Measurements from ENCODE around the gene ZDHHC24. TPM values are rescaled to one million over a fixed set of nuclear protein-coding genes. Genes with fewer than 3 reads are reported as not detected.
"Not testable (repeated sequence)": the region's sequence is repeated elsewhere in the genome, so short reads cannot be mapped to it uniquely, and the experiment has no call there.

The ZDHHC24 gene
- total and polyA plus RNA-seq, 7 donors = 1.8 to 12.2 (median 6.8) TPM

DNA sequence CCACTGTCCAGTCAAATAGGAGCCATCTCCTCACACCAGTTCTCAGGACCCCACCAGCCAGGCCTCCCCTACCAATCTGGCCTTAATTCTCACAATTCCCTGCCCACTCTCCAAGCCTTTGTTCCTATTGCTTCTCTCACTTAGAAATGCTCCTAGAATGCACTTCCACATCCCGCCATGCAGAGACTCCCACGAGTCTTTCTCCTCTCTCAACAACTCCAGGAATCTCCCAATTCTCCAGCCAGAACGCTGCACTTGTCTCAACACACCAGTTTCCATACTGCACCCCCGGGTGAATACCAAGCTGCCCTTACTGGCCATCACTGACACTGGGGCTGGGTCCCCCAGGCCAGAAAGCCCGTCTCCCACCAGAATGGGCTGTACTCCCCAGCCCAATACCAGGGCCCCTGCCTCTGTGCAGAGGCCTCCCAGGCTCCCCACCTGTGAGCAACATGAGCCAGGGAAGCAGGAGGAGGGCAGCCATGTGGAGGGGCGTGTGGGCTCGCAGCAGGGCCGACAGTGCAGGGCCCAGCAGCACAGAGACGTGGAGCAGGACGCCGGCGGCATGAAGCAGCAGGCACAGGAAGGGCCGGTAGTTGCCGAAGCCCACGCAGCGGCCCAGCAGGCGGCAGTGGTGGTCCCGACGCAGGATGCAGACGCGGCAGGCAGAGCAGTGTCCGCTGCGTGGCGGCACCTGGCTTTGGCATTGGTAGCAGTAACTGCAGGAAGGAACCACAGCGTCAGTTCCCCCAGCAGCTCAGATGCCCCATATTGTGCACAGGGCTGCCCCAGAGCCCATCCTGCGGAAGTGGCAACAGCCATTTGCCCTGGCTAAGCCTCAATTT is 2.4 kb downstream of the ZDHHC24 start:
- no peaks in the 10 kb centered on the region for H3K9me3 ChIP-seq
- H3K36me3 ChIP-seq = peaks cover 0 to 34% (median 9%) of the 10 kb centered on the region in 4 donors
- DNase-seq = no peak
- intact Hi-C loops (cut with DNase I) = no loop called here
- H3K4me1 ChIP-seq = peaks cover 0 to 36% (median 27%) of the 10 kb centered on the region in 4 donors
- H3K4me3 ChIP-seq = no peak overlapping the region
- 35 to 87% methylated on average over 26 of the region's 26 CpGs for WGBS, 2 donors
- no peaks in the 10 kb centered on the region for H3K27me3 ChIP-seq
- TF ChIP-seq POLR2A (IDR thresholded peaks at IDR 0.05) (no peak), EP300 (IDR thresholded peaks at IDR 0.05) (no peak), POLR2AphosphoS5 (IDR thresholded peaks at IDR 0.05) (peak in 1 of 4 donors; percentile 9), CTCF (IDR thresholded peaks at IDR 0.05) (peak in 1 of 4 experiments; percentile 27)
- no peak overlapping the region for H3K27ac ChIP-seq

GRCh38 chr11:66542362-66542761 is 3.5 kb downstream of the ZDHHC24 start:
- H3K36me3 ChIP-seq = peaks cover 0 to 34% (median 9%) of the 10 kb centered on the region in 4 donors
- peaks cover 0 to 36% (median 27%) of the 10 kb centered on the region in 4 donors for H3K4me1 ChIP-seq
- H3K9me3 ChIP-seq = no peaks in the 10 kb centered on the region
- intact Hi-C loops (cut with DNase I) = no loop called here
- no peak for DNase-seq
- no peak overlapping the region for H3K4me3 ChIP-seq
- WGBS, 2 donors = 86 to 89% methylated on average over 10 of the region's 10 CpGs
- TF ChIP-seq CTCF (IDR thresholded peaks at IDR 0.05) = no peak
- TF ChIP-seq EP300 (IDR thresholded peaks at IDR 0.05) = no peak
- no peak for TF ChIP-seq POLR2AphosphoS5 (IDR thresholded peaks at IDR 0.05)
- no peak for TF ChIP-seq POLR2A (IDR thresholded peaks at IDR 0.05)
- no peaks in the 10 kb centered on the region for H3K27me3 ChIP-seq
- H3K27ac ChIP-seq = no peak overlapping the region

DNA sequence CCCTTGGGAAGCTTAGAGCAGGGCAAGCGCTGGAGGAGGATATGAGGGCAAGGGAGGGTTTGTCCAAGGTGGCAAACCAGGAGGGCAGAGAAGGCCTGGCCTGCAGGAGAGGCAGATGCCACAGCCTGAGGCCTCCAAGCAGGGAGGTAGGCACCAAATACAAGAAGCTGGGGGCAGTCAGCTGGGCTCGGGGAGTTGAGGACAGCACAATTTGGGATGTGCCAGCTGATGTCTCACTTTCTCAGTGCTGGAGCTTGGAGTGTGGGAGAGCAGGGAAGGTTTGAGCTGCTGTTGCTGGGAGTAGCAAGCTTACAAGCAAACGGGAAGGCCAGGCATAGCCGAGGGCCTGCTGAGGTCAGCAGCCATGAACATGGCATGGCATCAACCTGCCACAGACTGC is 4.0 kb downstream of the ZDHHC24 start:
- no peaks in the 10 kb centered on the region for H3K9me3 ChIP-seq
- WGBS, 2 donors = 92 to 93% methylated on average over 4 of the region's 4 CpGs
- H3K4me3 ChIP-seq = no peak overlapping the region
- H3K27ac ChIP-seq = no peak overlapping the region
- H3K36me3 ChIP-seq = peaks cover 0 to 38% (median 9%) of the 10 kb centered on the region in 4 donors
- H3K27me3 ChIP-seq = no peaks in the 10 kb centered on the region
- no peak for TF ChIP-seq POLR2A (IDR thresholded peaks at IDR 0.05)
- TF ChIP-seq EP300 (IDR thresholded peaks at IDR 0.05) = no peak
- TF ChIP-seq CTCF (IDR thresholded peaks at IDR 0.05) = no peak
- no peak for TF ChIP-seq POLR2AphosphoS5 (IDR thresholded peaks at IDR 0.05)
- no peak for DNase-seq
- H3K4me1 ChIP-seq = peaks cover 0 to 34% (median 26%) of the 10 kb centered on the region in 4 donors
- intact Hi-C loops (cut with DNase I) = no loop called here

DNA sequence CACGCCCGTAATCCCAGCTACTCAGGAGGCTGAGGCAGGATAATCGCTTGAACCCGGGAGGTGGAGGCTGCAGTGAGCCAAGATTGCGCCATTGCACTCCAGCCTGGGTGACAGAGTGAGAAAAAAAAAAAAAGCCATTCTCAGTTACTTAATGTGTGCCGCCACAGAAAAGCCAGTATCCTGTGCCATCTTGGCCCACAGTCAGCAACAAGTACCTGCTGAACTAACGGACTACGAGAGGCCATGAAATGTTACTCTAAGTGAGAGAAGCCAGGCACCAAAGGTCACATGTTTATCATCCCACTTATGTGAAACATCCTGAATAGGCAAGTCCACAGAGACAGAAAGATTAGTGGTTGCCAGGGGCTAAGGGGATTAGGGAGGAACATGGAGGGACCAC is 5.2 kb downstream of the ZDHHC24 start:
- Histone ChIP-seq H3K36me3 (peaks cover 3 to 51% (median 14%) of the 10 kb centered on the region in 4 donors), H3K4me1 (peaks cover 0 to 25% (median 19%) of the 10 kb centered on the region in 4 donors)
- H3K9me3 ChIP-seq; H3K27ac ChIP-seq; DNase-seq; intact Hi-C loops (cut with DNase I); H3K4me3 ChIP-seq; H3K27me3 ChIP-seq: not testable (repeated sequence)
- 91 to 93% methylated on average over 8 of the region's 8 CpGs for WGBS, 2 donors

- H3K27me3 ChIP-seq = no peaks in the 10 kb centered on the region
- WGBS, 2 donors = 93 to 97% methylated on average over 10 of the region's 10 CpGs
- TF ChIP-seq POLR2AphosphoS5 (IDR thresholded peaks at IDR 0.05) (no peak), POLR2A (IDR thresholded peaks at IDR 0.05) (no peak), EP300 (IDR thresholded peaks at IDR 0.05) (no peak), CTCF (IDR thresholded peaks at IDR 0.05) (no peak)
- intact Hi-C loops (cut with DNase I) = no loop called here
- peaks cover 4 to 58% (median 14%) of the 10 kb centered on the region in 4 donors for H3K36me3 ChIP-seq
- no peak for DNase-seq
- peaks cover 0 to 17% (median 12%) of the 10 kb centered on the region in 4 donors for H3K4me1 ChIP-seq
- H3K4me3 ChIP-seq = no peak overlapping the region
- H3K27ac ChIP-seq = no peak overlapping the region
- H3K9me3 ChIP-seq = no peaks in the 10 kb centered on the region
These were observed 6.0 kb downstream of the ZDHHC24 start for GRCh38 chr11:66539870-66540213.
